Mesenchymal stem cell (in vitro differentiated cells and primary cell): Measurements from ENCODE around the gene PCNX2.

ENCODE experiments used
- DNase-seq: peaks from one replicate; pipeline ENCODE4 v3.0.0-alpha.2; 2013
- H2AFZ ChIP-seq: one replicate; pipeline ENCODE4 v1.6.1; 2013; ENCODE audit warnings: low read depth, mild to moderate bottlenecking, control low read depth, inconsistent platforms, low read length, moderate library complexity
- H2AK5ac ChIP-seq: 2 replicates; pipeline ENCODE4 v1.6.1; 2013; ENCODE audit warnings: low read length, moderate library complexity, mild to moderate bottlenecking, inconsistent platforms; ENCODE audit not compliant: severe bottlenecking
- H2BK120ac ChIP-seq: one replicate; pipeline ENCODE4 v1.6.1; 2013; ENCODE audit warnings: low read depth, mild to moderate bottlenecking, inconsistent platforms, low read length, moderate library complexity
- H2BK12ac ChIP-seq, 2 experiments: one replicate each; pipeline ENCODE4 v1.6.1; 2013; ENCODE audit warnings: inconsistent platforms in 2 of 2, low read length in 2 of 2, mild to moderate bottlenecking in 2 of 2, moderate library complexity in 2 of 2, control low read depth in 1 of 2
- H2BK15ac ChIP-seq: one replicate; pipeline ENCODE4 v1.6.1; 2013; ENCODE audit warnings: mild to moderate bottlenecking, low read depth, inconsistent platforms; ENCODE audit not compliant: poor library complexity, severe bottlenecking
- H2BK5ac ChIP-seq: 2 replicates; pipeline ENCODE4 v1.6.1; 2013; ENCODE audit warnings: low read depth, mild to moderate bottlenecking, low read length, control low read depth, inconsistent platforms; ENCODE audit not compliant: poor library complexity, severe bottlenecking
- H3K14ac ChIP-seq, 2 experiments: one replicate each; pipeline ENCODE4 v1.6.1; 2013; ENCODE audit warnings: inconsistent platforms in 2 of 2, low read length in 2 of 2, control low read depth in 1 of 2, mild to moderate bottlenecking in 1 of 2, moderate library complexity in 1 of 2
- H3K18ac ChIP-seq, 2 experiments: one replicate each; pipeline ENCODE4 v1.6.1; 2013; ENCODE audit warnings: inconsistent platforms in 2 of 2, low read length in 2 of 2, control low read depth in 1 of 2, low read depth in 1 of 2, mild to moderate bottlenecking in 1 of 2
- H3K23ac ChIP-seq, 2 experiments: one replicate each; pipeline ENCODE4 v1.6.1; 2013; ENCODE audit warnings: inconsistent platforms in 2 of 2, low read length in 2 of 2, mild to moderate bottlenecking in 2 of 2, moderate library complexity in 2 of 2, control low read depth in 1 of 2
- H3K27ac ChIP-seq: 2 replicates; pipeline ENCODE4 v1.5.1; 2013; ENCODE audit warnings: mild to moderate bottlenecking, moderate library complexity, low read length, control low read depth, inconsistent platforms; ENCODE audit not compliant: poor library complexity, severe bottlenecking
- H3K27me3 ChIP-seq, 2 experiments: 2 replicates each; pipeline versions ENCODE4 v1.6.1 to v1.7.0; 2013; ENCODE audit warnings: low read length in 2 of 2, mild to moderate bottlenecking in 2 of 2, moderate library complexity in 2 of 2, control low read depth in 1 of 2, inconsistent platforms in 1 of 2; ENCODE audit not compliant: control insufficient read depth in 1 of 2, insufficient read depth in 1 of 2
- H3K36me3 ChIP-seq, 2 experiments: 2 replicates each; pipeline versions ENCODE4 v1.6.1 to v1.7.0; 2013; ENCODE audit warnings: low read length in 2 of 2, control low read depth in 1 of 2, inconsistent platforms in 1 of 2, low read depth in 1 of 2, mild to moderate bottlenecking in 1 of 2; ENCODE audit not compliant: insufficient read depth in 2 of 2, control insufficient read depth in 1 of 2
- H3K4ac ChIP-seq, 2 experiments: one replicate each; pipeline ENCODE4 v1.6.1; 2013; ENCODE audit warnings: inconsistent platforms in 2 of 2, low read length in 2 of 2, mild to moderate bottlenecking in 2 of 2, moderate library complexity in 2 of 2, control low read depth in 1 of 2, low read depth in 1 of 2
- H3K4me1 ChIP-seq: 2 replicates; pipeline ENCODE4 v1.6.1; 2013; ENCODE audit warnings: low read depth, low read length, control low read depth; ENCODE audit not compliant: control insufficient read depth, insufficient read depth
- H3K4me2 ChIP-seq: 2 replicates; pipeline ENCODE4 v1.6.1; 2013; ENCODE audit warnings: low read length, mild to moderate bottlenecking, inconsistent platforms; ENCODE audit not compliant: poor library complexity, severe bottlenecking
- H3K4me3 ChIP-seq, 2 experiments: 2 replicates each; pipeline versions ENCODE4 v1.5.1 to v1.7.0; 2013; ENCODE audit warnings: low read length in 2 of 2, mild to moderate bottlenecking in 2 of 2, control low read depth in 1 of 2, low read depth in 1 of 2; ENCODE audit not compliant: insufficient read depth in 1 of 2
- H3K79me1 ChIP-seq: replicated peaks from 2 replicates; pipeline ENCODE4 v1.6.1; 2013; ENCODE audit warnings: mild to moderate bottlenecking, control low read depth, low read length, inconsistent platforms; ENCODE audit not compliant: poor library complexity, severe bottlenecking
- H3K9ac ChIP-seq: 2 replicates; pipeline ENCODE4 v1.7.0; 2013; ENCODE audit warnings: mild to moderate bottlenecking, low read length, moderate library complexity
- H3K9me3 ChIP-seq: 2 replicates; pipeline ENCODE4 v1.7.0; 2013; ENCODE audit warnings: mild to moderate bottlenecking, low read length; ENCODE audit not compliant: control insufficient read depth
- H4K8ac ChIP-seq: one replicate; pipeline ENCODE4 v1.6.1; 2013; ENCODE audit warnings: inconsistent platforms, mild to moderate bottlenecking, low read length, moderate library complexity
- H4K91ac ChIP-seq: one replicate; pipeline ENCODE4 v1.6.1; 2013; ENCODE audit warnings: mild to moderate bottlenecking, low read length, inconsistent platforms
- WGBS: methylation state at CpG from one replicate; pipeline ENCODE4 v1.1.7; 2013; ENCODE audit warnings: mixed read lengths; 5-methylcytosine and 5-hydroxymethylcytosine counted together

The PCNX2 gene

DNA sequence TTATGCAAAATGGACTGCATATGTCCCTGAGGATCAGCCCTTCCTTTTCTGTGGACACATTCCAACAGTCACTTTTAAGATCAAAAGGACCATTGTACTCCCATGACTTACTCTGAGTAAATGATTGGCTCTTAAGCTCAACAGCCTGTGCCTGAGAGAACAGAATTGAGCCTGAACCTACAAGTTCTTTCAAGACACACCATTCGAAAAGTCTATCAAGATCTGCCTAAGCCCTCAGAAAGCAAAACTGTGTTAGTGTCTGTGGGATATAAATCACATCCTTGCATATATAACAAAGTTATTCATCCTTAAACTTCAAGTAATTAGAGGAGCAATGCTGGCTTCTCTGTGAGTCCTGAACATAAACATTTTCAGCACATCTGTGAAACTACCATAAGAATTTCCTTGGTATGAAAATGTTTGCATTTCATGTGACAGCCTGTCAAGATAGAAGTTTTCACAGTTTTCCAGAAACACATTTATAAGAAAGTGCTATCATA lies 41.6 kb downstream of the PCNX2 start:
- Histone ChIP-seq H3K4me1 (peaks cover 2% of the 10 kb centered on the region), H2BK15ac (no peak overlapping the region)
- WGBS = 0% methylated on average over 1 of the region's 1 CpG

DNA sequence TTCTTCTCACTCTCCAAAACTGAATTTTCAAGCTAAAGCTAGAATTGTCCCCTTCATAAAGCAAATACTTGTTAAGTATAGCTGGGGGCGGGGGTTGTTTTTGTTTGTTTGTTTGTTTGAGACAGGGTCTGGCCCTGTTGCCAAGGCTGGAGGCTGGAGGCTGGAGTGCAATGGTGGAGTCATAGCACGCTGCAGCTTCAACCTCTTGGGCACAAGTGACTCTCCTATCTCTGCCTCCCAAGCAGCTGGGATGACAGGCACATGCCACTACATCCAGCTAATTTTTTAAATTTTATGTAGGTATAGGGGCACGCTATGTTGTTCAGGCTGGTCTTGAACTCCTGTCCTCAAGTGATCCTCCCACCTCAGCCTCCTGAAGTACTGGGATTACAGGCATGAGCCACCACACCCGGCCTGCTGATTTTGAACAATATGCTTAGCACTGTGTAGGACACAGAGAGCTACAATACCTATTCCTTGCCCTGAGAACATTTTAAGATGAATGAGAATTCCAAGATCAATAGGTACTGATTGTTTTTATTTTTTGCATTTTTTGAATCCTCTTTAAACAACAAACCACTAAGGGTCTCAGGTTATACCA lies 42.2 kb downstream of the PCNX2 start:
- H2BK15ac ChIP-seq = no peak overlapping the region
- H3K27ac ChIP-seq = no peak overlapping the region
- H4K8ac ChIP-seq = no peak overlapping the region
- H2BK5ac ChIP-seq = no peak overlapping the region
- peaks cover 2% of the 10 kb centered on the region for H3K4me1 ChIP-seq
- H3K9me3 ChIP-seq = no peaks in the 10 kb centered on the region
- H3K23ac ChIP-seq = no peak overlapping the region
- no CpG with 5 or more reads among the region's 4 CpGs for WGBS
- H3K9ac ChIP-seq = no peak overlapping the region
- H3K14ac ChIP-seq = no peak overlapping the region
- no peak overlapping the region for H3K4me2 ChIP-seq
- H4K91ac ChIP-seq = no peak overlapping the region
- H2BK120ac ChIP-seq = no peak overlapping the region
- H3K18ac ChIP-seq = no peak overlapping the region
- H2BK12ac ChIP-seq = no peak overlapping the region
- peaks cover 9% of the 10 kb centered on the region for H3K79me1 ChIP-seq
- no peak overlapping the region for H2AK5ac ChIP-seq
- H3K4ac ChIP-seq = no peak overlapping the region
- H2AFZ ChIP-seq = no peak overlapping the region
- peaks cover 19 to 78% of the 10 kb centered on the region in 2 experiments for H3K36me3 ChIP-seq
- H3K27me3 ChIP-seq = no peaks in the 10 kb centered on the region
- DNase-seq = no peak
- no peak overlapping the region for H3K4me3 ChIP-seq

More for the DNA sequence above, 41.6 kb downstream of the PCNX2 start:
- Histone ChIP-seq H2BK12ac (no peak overlapping the region), H3K36me3 (peaks cover 20 to 78% of the 10 kb centered on the region in 2 experiments), H3K9ac (no peak overlapping the region), H3K9me3 (no peaks in the 10 kb centered on the region), H3K4me3 (no peak overlapping the region), H4K8ac (no peak overlapping the region), H2BK5ac (no peak overlapping the region), H3K18ac (no peak overlapping the region), H3K4ac (no peak overlapping the region), H2AK5ac (no peak overlapping the region), H4K91ac (no peak overlapping the region), H2AFZ (no peak overlapping the region), H2BK120ac (no peak overlapping the region), H3K79me1 (peaks cover 13% of the 10 kb centered on the region), H3K27me3 (no peaks in the 10 kb centered on the region), H3K14ac (no peak overlapping the region), H3K27ac (peak overlapping the region; percentile 34), H3K4me2 (no peak overlapping the region), H3K23ac (no peak overlapping the region)
- peak; percentile 54 for DNase-seq

DNA sequence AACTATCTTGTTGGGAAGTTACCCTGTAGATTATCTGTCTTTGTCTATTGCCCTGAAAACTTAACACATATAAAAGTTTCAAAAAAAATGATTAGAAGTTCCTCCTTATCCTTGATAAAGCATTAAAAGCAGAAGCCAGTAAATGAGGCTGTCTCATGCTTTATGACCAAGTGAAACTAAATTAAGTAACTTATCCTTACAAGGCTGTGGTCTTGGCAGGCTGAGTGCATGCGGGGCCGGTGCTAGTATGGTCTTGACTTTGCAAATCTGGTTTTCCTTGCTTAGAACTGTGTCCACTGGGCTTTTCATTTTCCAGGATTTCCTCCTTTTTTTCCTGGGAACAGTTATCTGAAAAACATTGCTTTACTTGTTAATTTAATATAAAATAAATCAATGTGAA lies 43.1 kb downstream of the PCNX2 start:
- H3K23ac ChIP-seq = no peak overlapping the region
- H3K27me3 ChIP-seq = no peaks in the 10 kb centered on the region
- H2BK12ac ChIP-seq = no peak overlapping the region
- H4K8ac ChIP-seq = no peak overlapping the region
- peaks cover 16 to 75% of the 10 kb centered on the region in 2 experiments for H3K36me3 ChIP-seq
- no peak overlapping the region for H3K9ac ChIP-seq
- no peak overlapping the region for H2AFZ ChIP-seq
- H3K4me1 ChIP-seq = peaks cover 2% of the 10 kb centered on the region
- H3K9me3 ChIP-seq = no peaks in the 10 kb centered on the region
- H2AK5ac ChIP-seq = no peak overlapping the region
- no peak overlapping the region for H3K27ac ChIP-seq
- no peak overlapping the region for H3K4ac ChIP-seq
- H3K14ac ChIP-seq = no peak overlapping the region
- H2BK120ac ChIP-seq = no peak overlapping the region
- H3K79me1 ChIP-seq = peaks cover 5% of the 10 kb centered on the region
- WGBS = 94% methylated on average over 2 of the region's 2 CpGs
- no peak overlapping the region for H2BK15ac ChIP-seq
- H2BK5ac ChIP-seq = no peak overlapping the region
- DNase-seq = no peak
- H4K91ac ChIP-seq = no peak overlapping the region
- H3K18ac ChIP-seq = no peak overlapping the region
- no peak overlapping the region for H3K4me2 ChIP-seq
- no peak overlapping the region for H3K4me3 ChIP-seq

DNA sequence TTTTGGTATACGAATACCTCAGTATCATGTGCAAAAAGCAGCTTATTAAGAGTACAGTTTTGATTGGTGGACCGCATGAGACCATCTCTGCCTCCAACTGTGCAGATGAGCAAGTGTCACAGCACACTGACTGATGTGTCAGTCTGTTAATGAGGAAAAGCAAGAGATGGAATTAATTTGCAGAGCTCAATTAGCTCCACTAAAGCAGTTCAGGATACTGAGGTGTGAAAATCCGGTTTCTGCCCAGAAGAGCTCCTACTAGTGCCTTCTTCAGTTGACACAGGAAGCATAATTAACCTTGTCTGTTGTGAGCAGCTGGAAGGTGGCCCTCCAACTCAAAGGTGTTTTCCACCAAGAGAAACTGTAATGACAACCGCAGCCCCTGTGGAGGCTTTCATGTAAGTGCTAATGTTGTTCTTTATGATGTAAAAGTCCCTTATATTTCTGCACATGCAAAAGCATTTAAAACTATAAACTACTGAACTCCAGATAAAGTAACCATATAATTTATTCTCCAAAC lies 44.3 kb downstream of the PCNX2 start:
- no peak overlapping the region for H2BK120ac ChIP-seq
- no peak overlapping the region for H2AFZ ChIP-seq
- H3K4me3 ChIP-seq = no peak overlapping the region
- no peak overlapping the region for H4K8ac ChIP-seq
- WGBS = 95% methylated on average over 3 of the region's 4 CpGs
- no peak overlapping the region for H2AK5ac ChIP-seq
- no peaks in the 10 kb centered on the region for H3K27me3 ChIP-seq
- peaks cover 4% of the 10 kb centered on the region for H3K79me1 ChIP-seq
- H3K23ac ChIP-seq = no peak overlapping the region
- no peak overlapping the region for H3K9ac ChIP-seq
- no peak for DNase-seq
- H3K4ac ChIP-seq = no peak overlapping the region
- no peak overlapping the region for H3K27ac ChIP-seq
- H2BK12ac ChIP-seq = no peak overlapping the region
- H2BK5ac ChIP-seq = no peak overlapping the region
- H2BK15ac ChIP-seq = no peak overlapping the region
- no peak overlapping the region for H3K18ac ChIP-seq
- peaks cover 20 to 75% of the 10 kb centered on the region in 2 experiments for H3K36me3 ChIP-seq
- peaks cover 2% of the 10 kb centered on the region for H3K4me1 ChIP-seq
- H4K91ac ChIP-seq = no peak overlapping the region
- H3K9me3 ChIP-seq = no peaks in the 10 kb centered on the region
- no peak overlapping the region for H3K14ac ChIP-seq
- no peak overlapping the region for H3K4me2 ChIP-seq
